Activated T-cell treated with anti-CD3 and anti-CD28 coated beads for 1 hour (primary cell): ENCODE results near the gene TBX2.
"Not testable (repeated sequence)": the region's sequence is repeated elsewhere in the genome, so short reads cannot be mapped to it uniquely, and the experiment has no call there.

ENCODE experiments used
- DNase-seq: peaks from one replicate; pipeline ENCODE4 v3.0.0-alpha.2; 2020; ENCODE audit warnings: low read depth

The TBX2 gene

GRCh38 chr17:61399131-61400065, at the start of gene TBX2:
TSS of gene TBX2 (plus strand) at chr17:61399843. CDS start at chr17:61400177, 334 bp downstream.
- DNase-seq = no peak

DNA sequence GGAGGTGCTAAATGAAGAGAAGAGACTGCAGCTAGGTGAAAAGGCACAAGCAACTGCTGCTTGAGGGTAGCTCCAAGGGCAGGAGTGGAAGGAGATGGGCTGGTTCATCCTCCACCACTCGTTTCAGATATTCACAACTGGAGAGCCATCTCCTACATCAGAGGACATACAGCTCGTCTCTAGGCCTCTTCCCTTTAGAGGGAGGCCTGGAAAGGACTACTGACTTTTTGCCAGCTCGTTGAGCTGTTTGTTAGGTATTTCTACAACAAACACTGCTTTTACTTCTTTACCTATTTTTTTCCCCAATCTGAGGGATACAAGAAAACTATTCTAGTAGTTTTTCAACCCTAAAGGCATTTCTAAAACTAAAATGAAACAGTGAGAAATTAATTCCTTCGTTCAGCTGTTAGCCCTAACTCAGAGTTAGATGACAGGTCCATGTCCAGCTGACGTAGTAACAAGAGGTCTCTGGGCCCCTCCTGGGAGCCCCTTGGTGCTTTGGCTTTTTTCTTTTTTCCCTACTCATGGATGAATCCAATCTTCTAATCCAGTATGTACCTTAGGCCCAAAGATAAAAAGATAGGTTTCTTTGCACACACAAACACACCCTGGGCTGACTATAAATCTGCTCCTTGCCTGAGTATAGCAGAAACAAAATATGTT, 47.8 kb upstream of the TBX2 start:
- DNase-seq = no peak

DNA sequence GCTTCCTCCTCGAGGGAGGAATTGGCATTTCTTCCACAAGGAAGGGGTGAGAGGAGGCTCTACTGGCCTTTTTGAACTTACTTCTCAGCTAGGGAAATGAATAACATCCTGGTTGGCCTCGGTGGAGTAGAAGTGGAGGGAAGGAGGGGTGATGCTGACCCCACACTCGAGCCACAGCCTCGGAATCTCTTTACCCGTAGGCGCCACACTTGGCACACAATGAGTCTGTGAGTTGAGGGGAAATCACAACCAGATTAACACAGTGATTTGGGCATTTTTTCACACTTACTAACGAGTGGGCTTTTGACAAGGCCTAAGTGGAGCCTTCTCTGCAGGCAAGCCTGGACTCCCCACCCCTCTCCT, 47.3 kb upstream of the TBX2 start:
- DNase-seq = no peak

DNA sequence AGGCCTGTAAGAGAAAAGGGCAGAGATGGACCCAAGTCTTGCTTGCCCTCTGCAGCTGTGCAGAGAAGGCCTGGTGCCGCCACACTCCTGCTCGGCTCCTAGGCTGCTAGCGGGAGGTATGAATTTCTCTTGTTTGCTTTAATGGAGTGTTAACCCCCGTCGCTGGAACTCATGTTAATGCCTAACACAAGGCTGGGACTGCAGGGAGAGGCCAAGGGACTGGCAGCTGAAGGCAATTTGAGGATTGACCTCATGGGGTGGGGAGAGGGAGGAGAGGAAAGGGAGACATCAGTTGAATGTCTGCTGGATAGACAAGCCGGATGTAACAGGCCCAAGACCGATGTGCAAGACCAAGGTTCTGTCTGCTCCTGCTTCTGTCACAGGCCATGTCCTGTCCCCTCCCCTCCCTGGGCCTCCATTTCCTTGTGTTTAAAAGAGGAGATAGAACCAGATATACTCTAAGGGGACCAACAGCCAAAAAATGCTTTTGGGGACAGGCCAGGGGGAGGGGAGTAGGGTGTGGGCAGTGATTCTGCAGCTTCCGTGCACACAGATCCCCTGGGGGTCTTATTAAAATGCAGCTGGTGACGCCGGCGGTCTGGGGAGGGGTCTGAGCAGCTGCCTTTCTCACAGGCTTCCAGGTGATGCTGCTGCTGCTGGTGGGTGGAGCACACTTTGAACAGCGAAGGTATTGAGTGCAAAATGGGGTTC, 46.7 kb upstream of the TBX2 start:
- DNase-seq = no peak

DNA sequence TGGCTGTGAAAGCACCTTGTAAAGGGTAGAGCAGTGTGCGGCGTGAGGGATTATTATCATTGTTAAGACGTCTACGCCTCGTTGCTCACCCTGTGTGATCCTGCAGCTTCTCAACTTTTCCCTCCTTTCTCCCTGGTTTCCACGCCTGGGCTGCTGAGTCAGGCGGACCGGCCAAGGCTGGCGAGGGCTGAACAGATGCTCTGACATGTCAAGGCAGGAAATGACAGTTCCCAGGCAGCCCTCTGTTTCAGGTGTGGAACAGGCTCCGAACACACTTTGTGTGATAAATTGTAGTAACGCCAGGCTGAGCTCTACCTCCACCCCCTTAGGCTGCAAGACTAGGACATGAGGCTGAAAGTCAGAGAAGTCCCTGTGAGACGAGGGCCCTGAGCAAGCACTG, 46.0 kb upstream of the TBX2 start:
- no peak for DNase-seq

GRCh38 chr17:61354895-61355874, 44.5 kb upstream of the TBX2 start:
- DNase-seq = no peak

DNA sequence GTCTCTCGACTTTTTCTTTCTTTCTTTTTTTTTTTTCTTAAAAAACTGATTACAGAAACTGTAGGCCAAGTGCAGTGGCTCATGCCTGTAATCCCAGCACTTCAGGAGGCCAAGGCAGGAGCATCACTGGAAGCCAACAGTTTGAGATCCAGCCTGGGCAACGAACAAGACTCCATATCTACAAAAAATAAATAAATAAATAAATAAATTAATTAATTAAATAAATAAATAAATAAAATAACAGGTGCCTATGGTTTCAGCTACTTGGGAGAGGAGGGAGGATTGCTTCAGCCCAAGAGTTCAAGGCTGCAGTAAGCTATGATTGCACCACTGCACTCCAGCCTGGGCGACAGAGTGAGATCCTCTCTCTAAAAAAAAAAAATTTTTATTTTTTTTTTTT, 42.6 kb upstream of the TBX2 start:
- DNase-seq = not testable (repeated sequence)

GRCh38 chr17:61359513-61359912, 40.1 kb upstream of the TBX2 start:
- not testable (repeated sequence) for DNase-seq

GRCh38 chr17:61360318-61360943, 39.2 kb upstream of the TBX2 start:
- no peak for DNase-seq

DNA sequence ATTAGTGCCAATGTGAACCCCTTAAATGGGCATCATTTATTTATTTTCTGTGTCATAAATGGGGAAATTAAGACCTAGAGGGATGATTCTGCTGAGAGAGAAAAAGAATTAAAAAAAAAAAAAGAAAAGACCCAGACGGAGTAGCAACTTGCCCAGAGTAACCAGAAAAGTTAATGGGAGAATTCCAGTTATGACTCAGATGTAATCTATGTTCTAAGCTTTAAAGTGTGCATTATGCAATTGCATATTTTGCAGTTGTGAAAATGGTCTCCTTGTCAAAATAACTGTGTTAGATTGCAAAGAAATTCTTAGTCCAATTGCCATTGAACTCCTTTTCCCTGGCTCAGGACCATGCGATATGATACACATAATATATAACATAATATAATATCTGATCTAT, 38.6 kb upstream of the TBX2 start:
- no peak for DNase-seq

DNA sequence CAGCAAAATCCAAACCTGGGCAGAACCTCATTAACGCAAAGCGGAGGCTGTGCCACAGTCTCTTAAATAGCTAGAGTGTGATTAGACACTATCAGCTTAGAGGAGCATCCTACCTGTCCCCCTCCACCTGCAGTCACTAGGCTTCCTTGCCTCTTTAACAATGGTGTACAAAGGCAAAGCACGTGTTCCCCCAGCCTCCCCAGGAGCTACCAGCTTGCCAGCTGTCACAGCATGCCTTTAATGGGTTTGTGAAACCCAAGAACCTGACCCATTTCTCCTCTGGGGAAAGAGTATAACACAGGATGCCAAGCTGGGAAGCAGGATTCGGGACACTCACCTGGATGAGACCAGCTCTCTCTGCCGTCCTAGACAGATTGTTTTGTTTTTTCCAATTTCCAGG, 37.2 kb upstream of the TBX2 start:
- no peak for DNase-seq

GRCh38 chr17:61362852-61363600, 36.6 kb upstream of the TBX2 start:
- no peak for DNase-seq

GRCh38 chr17:61363601-61364462, 35.8 kb upstream of the TBX2 start:
- no peak for DNase-seq

GRCh38 chr17:61364463-61364846, 35.2 kb upstream of the TBX2 start:
- no peak for DNase-seq

DNA sequence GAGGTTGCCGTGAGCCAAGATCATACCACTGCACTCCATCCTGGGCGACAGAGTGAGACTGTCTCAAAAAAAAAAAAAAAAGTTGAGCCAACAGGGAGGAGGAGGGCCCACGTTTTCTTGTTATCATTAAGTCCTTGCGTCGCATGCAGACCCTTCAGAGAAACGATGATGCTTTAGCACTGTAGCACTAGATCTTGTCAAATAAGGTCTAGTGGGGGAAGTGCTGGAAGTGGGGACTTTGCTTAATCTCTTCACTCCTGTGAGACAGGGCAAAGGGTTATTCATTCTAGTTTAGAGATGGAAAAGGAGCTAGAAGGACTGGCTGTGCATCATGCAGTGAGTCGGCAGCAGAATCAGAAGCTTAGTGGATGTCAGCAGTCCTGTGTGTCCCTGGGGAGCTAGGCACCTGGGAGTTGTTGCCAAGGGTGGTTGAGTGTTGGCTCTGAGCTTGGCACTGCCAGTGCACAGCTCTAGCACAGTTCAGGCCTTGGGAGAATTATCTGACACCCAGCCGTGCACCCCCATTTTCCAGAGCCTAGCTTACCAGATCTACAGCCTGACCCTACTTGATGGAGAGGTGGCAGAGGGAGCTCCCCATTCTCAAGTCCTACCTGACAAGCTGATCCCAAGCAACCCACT, 33.4 kb upstream of the TBX2 start:
- no peak for DNase-seq

DNA sequence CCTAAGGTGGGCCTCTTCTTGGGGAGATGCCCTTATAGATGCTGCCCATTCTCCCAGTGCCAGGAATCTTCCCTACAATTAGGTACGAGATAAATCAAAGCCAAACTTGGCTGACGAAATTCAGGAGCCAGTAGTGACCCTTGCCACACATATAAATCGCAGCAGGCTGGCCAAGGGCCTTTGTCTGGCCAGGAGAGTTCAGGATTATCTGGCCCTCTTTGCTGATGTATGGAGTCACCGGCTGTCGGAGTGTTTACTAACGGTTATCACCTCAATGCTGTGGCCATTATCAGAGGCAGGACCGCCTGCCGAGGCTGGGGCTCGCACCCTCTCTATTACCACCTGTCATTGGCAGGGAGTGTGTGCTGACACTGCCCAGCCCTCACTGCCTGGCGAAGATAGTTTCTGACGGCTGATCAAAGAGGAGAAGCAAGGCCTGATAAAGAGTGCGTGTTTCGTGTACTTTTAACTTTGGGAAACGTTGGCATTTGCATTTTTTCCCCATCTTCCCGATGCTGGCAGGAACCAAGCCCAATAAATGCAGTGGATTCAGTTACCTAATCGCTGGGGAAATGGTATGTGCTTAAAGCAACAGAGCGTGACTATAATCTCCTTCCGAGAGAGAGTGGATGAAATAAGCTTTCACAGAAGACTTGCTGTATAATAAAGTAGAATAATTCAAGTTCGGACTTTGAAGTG, 32.8 kb upstream of the TBX2 start:
- DNase-seq = no peak

DNA sequence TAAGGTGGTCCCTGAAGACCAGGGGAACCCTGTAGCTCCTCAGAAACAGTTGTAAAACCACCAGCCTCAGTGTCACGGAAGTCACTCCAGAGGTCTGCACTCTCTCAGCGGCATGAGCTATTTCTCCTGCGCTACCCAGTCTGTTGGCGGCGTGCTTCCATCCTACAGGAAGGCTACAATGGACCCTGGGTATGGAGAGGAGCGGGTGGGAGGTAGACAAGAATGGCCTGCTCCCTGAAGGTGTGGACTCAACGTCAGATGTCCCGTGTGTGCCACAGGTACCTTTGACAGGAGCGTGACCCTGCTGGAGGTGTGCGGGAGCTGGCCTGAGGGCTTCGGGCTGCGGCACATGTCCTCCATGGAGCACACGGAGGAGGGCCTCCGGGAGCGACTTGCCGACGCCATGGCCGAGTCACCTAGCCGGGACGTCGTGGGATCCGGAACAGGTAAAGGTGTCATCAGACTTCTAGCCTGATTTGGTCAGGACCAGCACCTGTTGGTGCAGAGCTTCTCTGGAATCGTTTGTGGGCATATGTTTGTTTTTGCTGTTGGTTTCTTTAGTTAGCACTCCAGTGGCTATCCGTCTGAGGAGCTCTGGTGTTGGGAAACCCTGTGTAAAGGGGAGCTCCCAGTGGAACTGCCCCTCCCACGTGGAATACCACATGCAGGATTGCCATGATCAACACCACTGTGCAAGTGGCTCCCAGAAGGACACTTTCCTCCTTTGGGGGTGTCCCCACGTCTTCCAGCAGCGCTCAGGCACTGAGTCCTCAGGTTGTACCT, 31.4 kb upstream of the TBX2 start:
- DNase-seq = no peak
